Measurements from ENCODE around the gene STAT6.

STAT6 gene

DNA sequence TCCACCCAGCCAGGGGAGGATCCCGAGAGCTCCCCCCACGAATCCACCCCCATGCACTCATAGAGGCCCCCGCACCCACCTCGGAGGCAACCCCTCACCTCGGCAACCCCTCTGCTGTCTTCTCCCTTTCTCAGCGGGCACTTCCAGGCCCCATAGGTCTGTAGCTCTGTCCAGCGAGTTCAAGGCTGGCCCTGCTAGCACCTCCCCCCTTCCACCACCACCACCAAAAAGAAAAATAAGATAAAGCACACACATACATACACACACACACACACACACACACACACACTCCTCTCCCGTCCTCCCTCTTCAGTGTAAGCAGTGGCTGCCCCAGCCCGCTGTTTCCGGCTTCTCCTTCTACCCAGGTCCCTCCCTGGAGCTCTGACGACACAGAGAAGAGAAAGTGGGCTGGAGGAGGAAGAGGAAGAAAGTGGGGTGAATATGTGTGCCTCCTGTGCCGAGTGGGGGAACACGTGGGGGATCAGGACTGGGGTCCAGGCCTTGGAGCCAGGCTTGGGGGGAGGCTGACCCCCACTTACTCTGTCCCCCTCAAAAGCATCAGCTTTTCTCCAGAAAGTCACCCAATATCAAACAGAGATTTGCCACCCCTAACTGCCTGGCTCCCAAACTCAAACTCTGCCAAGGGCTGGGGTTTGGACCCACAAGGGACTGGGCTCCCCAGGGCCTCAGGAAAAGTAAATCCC, at the start of gene STAT6:
Gene STAT6 (minus strand): TSS at position 332 of the 704 bp plus-strand sequence. CDS start 3,084 bp downstream, outside the sequence.
- DNase-seq (ENCODE audit: low spot score) = peak; percentile 87

- DNase-seq (ENCODE audit: low spot score) = no peak
These were observed 49.6 kb upstream of the STAT6 start for GRCh38 chr12:57160741-57161140.

DNA sequence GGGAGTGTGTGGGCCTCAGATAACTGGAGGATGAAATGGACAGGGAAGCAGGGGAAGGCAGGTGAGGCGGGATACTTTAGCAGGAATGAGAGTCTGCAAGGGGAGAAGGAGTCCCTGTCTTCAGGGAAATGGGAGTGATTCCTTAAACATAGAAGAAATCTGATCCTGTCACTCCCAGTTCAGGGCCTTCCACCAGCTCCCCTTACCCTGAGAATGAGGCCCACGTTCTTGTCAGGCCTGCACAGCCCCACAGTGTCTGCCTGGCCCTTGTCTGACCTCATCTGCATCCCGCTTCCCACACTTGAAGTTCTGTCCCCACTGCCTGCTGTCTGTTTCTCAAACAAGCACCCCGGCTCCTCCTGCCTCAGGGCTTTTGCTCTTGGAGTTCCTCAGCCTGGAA, 48.9 kb upstream of the STAT6 start:
- DNase-seq (ENCODE audit: low spot score) = no peak

DNA sequence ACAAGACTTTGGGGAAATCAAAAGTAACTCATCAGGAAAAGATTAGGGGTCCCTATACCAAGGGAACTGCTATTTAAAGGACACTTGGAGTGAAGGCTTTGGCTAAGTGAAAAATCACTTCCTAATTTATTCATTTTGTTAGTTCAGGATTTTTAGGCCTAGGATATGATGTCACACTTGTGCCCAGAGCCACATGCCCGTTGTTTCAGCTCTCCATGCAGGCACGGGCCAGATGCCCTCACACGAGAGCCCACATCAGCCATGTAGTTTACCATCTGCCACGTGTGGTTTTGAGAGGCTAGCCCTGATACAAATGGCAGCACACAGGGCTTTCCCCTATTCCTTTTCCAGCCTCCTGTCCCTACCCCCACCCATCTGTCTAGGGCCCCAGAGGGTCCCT, 48.1 kb upstream of the STAT6 start:
- DNase-seq (ENCODE audit: low spot score) = no peak

GRCh38 chr12:57158665-57159064, 47.5 kb upstream of the STAT6 start:
- DNase-seq (ENCODE audit: low spot score) = no peak

- DNase-seq (ENCODE audit: low spot score) = no peak
These were observed 47.0 kb upstream of the STAT6 start for GRCh38 chr12:57158186-57158585.

DNA sequence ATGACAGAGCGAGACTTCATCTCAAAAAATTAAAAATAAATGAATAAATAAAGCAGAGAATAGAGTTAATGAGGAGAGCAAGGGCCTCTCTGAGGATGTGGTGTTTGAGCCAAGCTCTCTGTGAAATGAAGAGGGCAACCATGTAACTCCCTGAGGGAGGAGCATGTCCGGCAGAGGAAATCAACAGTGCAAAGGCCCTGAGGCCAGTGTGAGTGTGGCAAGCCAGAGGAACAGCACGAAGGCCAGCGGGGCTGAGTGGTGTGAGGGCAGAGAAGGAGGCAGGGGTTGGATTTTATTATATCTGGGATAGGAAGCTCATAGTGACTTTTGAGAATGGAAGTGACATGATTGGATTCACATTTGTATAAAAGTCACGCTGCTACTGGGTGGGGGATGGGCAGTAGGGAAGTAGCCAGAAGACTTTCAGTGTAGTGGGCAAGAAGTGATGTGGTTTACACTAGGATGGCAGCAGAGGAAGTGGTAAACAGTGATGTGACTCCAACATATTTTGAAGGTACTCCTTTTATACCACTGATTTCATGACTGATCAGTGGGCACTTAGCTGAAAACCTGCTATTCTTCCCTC, 46.5 kb upstream of the STAT6 start:
- DNase-seq (ENCODE audit: low spot score) = no peak

- DNase-seq (ENCODE audit: low spot score) = no peak
These were observed 45.7 kb upstream of the STAT6 start for GRCh38 chr12:57156701-57157403.

DNA sequence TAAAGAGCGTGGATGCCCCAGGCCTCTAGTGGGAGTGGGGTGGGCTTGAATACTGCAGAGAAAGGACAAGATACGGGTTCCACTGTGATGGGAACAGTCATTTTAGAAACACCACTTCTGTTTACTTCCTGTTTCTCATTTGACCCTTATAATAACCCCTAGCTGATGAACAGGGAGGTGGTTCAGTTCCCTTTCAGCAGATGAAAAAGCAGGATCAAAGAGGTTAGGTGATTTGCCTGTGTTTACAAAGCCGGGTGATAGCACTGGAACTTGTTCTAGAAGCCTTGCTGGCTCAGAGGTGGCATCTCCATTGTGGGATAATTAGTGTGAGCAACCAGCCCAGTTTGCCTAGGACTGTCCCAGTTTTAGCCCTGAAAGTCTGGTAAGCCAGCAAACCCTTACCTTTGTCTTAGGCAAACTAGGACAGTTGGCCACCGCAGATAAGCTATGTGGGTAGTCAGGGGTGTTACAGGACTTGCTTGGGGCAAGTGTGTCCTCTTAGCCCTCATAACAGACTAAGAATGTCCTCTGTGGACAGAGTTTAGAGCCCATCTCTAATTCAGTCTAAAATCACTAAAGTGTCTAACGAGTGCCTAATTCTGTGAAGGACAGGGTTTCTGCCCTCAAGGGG, 43.8 kb upstream of the STAT6 start:
- no peak for DNase-seq (ENCODE audit: low spot score)

DNA sequence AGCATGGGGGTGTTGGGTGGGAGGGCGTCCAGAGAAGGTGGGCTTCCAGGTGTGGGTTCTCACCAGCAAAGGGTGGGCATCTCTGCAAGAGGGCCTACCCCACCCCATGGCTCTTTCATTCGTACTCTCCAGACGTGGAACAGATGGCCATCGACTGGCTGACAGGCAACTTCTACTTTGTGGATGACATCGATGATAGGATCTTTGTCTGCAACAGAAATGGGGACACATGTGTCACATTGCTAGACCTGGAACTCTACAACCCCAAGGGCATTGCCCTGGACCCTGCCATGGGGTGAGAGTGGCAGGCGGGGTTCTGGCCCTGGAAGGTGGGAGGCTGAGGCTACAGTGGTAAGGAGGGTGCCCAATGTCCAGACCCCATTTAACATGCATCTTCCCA, 42.9 kb upstream of the STAT6 start:
- no peak for DNase-seq (ENCODE audit: low spot score)

- no peak for DNase-seq (ENCODE audit: low spot score)
These were observed 42.3 kb upstream of the STAT6 start for GRCh38 chr12:57153415-57153997.

DNA sequence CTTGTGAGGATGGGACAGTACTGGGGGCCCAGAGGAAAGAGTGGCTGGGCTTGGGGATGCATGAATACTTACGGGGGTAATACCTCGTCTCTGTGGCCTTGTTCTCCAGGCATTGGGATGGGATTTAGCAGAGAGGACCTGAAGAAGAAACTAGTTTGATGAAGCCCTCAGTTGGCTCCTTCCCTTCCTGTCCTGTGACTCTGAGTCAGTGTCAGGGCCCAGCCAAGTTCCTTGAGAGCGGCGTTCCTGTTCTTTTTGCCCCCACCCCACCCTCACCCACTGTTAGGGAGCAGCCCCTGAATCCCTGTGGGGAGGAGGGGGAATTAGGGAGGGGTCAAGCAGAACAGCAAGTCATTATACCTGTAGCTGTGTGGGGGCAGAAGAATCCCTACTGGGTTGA, 41.5 kb upstream of the STAT6 start:
- DNase-seq (ENCODE audit: low spot score) = no peak

- DNase-seq (ENCODE audit: low spot score) = no peak
These were observed 40.8 kb upstream of the STAT6 start for GRCh38 chr12:57151741-57152630.

DNA sequence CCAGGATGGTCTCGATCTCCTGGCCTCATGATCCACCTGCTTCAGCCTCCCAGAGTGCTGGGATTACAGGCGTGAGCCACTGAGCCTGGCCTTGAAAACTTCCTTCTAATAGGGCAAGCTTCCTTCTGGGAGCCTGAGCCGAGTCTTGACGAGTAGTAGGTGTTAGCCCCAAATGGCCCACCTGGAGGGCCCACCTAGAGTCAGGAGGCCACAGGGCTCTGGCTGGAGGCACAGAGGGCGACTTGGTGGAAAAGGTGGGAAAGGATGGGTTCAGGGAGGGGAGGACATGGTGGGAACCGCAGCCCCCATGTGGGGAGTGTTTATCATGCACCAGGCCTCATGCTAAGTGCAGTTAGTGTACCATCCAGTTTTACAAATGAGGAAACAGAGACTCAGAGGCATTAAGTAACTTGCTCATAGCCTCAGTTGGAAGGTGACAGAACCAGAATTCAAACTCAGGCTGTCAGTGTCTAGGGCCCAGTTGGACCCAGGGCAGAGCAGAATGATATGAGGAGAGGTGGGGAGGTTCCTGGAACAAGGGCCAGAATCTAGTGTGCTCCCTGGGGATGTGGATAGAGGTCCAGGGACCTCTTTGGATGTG, 39.3 kb upstream of the STAT6 start:
- no peak for DNase-seq (ENCODE audit: low spot score)

GRCh38 chr12:57149245-57149900, 38.2 kb upstream of the STAT6 start:
- no peak for DNase-seq (ENCODE audit: low spot score)

GRCh38 chr12:57148469-57149244, 37.5 kb upstream of the STAT6 start:
- no peak for DNase-seq (ENCODE audit: low spot score)

DNA sequence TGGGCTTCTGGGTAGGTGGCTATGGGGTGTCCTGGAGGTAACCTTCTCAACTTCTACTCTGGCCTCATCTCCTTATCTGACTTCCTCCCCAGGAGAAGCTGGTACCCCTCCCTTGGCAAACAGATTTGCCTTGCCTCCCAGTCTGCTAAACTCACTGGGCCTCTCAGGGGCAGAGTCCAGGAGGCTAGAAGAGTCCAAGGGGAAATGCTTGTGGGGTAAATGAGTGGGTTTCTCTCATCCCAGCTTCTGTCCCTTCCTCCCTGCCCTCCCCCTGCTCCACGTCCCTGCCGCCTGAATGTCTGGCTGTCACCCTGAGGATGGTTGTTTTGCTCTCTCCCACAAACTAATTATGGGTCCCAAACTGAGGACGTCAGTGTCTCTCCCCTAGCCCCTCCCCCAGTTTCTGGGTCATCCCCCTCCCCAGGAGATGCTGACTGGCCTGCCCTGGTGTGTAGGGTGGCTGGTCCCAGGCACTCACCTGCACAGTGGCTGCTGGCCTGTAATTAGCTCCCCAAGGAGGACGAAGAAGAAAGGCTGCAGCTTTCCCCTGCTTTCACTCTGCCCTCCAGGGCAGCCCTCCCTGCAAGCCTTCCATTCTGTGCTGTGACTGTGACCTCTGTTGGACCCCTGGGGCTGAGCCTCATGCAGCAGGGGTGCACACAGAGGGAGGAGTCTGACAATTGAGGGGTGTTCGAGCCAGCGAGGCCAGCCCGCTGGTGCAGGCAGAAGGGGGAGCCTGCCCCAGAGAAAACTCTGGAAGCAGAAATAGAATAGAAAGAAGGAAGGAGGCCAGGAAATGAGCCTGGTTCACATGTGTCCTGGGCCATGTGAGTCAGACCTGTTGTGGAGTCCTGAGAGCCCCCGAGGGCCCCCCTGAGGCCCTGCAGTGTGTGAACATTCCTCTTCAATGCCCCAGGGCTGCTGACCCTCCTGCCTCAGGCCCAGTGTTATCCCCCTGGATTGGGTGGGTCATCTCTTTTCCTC, 36.1 kb upstream of the STAT6 start, which contains the start of gene LRP1-AS:
Gene LRP1-AS (minus strand): TSS at position 659 of the 984 bp plus-strand sequence.
- no peak for DNase-seq (ENCODE audit: low spot score)

DNA sequence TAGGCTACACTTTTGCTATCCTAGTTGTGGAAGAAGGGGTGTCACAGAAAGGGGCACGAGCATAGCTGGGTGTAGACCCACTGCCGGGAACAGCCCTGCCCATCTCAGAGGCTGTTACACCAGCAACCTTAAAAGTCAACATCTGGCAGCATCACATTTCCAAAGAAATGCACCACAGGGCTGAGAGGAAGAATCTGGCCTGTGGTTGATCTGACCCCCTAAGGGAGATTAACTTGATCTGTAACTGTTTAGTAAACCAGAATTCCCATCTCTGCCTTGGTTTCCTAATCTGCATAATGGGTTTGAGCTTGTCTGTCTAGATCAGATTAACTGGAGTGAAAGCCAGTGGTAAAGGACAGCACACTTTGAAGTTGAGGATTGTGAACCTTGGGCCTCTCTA, 34.9 kb upstream of the STAT6 start:
- no peak for DNase-seq (ENCODE audit: low spot score)
